ENCODE data around the gene AURKA.

The AURKA gene

GRCh38 chr20:56433221-56433879, 41.3 kb upstream of the AURKA start:
- TF ChIP-seq CTCF (IDR thresholded peaks at IDR 0.05; ENCODE audit: control insufficient read depth, insufficient read depth, low read depth, low read length, missing control alignments): no peak
- no peak for DNase-seq (ENCODE audit: low read depth)
- no peak overlapping the region for H3K4me3 ChIP-seq (ENCODE audit: control insufficient read depth, low read depth, low read length)

DNA sequence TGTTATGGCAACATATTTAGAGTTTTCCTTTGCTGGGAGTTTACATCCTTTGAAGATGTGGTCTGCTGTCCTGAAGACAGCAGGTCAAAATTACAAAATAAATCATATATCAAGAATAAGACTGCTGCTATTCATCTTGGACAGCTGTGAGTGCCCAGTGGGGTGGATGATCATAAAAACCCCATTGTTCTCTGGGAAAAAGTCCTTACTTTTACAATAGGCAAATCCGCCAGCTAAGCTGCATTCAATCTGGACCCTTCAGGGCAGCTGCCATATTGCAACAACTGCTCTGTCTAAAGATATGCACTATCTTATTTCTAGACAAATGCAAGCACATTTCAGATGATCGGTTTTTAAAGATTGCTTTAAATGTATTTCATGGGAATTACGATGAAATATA, 39.5 kb upstream of the AURKA start:
- H3K4me3 ChIP-seq (ENCODE audit: control insufficient read depth, low read depth, low read length): no peak overlapping the region
- DNase-seq (ENCODE audit: low read depth): no peak
- TF ChIP-seq CTCF (IDR thresholded peaks at IDR 0.05; ENCODE audit: control insufficient read depth, insufficient read depth, low read depth, low read length, missing control alignments): no peak

DNA sequence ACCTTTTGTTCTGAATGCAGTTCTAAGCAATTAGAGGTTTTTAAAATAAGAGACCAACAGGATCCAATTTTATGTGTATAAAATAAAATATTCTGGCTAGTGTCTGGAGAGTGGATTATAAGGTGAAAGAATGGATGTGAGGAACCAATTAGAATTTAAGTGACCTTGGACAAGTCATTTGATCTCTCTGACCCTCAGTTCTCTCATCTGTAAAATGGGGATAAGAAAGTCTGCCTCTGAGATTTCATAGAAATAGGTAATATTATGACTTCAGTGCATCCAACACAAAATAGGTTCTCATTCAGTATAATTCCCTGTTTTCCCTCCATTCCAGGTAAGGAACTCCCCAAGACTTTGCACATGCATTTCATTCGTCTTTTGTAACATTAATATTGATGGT, 38.9 kb upstream of the AURKA start:
- H3K4me3 ChIP-seq (ENCODE audit: control insufficient read depth, low read depth, low read length): no peak overlapping the region
- DNase-seq (ENCODE audit: low read depth): no peak
- no peak for TF ChIP-seq CTCF (IDR thresholded peaks at IDR 0.05; ENCODE audit: control insufficient read depth, insufficient read depth, low read depth, low read length, missing control alignments)

GRCh38 chr20:56430461-56430860, 38.4 kb upstream of the AURKA start:
- no peak for TF ChIP-seq CTCF (IDR thresholded peaks at IDR 0.05; ENCODE audit: control insufficient read depth, insufficient read depth, low read depth, low read length, missing control alignments)
- no peak for DNase-seq (ENCODE audit: low read depth)
- H3K4me3 ChIP-seq (ENCODE audit: control insufficient read depth, low read depth, low read length): no peak overlapping the region

DNA sequence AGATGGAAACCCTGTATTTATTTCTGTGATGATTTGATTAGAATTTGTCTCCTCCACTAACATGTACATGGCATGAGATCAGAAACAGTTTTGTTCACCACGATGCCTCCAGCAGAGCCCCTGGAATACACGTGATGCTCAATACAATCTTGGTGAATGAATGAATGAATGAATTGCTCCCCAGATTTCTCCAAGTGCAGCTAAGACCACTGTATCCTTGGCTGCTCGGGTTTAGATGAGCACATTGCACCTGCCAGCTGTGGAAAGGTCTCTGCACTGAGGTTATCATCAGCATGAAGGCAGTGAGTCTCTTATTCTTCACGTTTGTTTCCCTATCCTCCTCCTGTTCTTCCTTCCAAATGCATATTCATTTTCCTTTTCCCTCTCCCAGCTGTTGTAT, 37.9 kb upstream of the AURKA start:
- no peak for TF ChIP-seq CTCF (IDR thresholded peaks at IDR 0.05; ENCODE audit: control insufficient read depth, insufficient read depth, low read depth, low read length, missing control alignments)
- DNase-seq (ENCODE audit: low read depth): no peak
- H3K4me3 ChIP-seq (ENCODE audit: control insufficient read depth, low read depth, low read length): no peak overlapping the region

DNA sequence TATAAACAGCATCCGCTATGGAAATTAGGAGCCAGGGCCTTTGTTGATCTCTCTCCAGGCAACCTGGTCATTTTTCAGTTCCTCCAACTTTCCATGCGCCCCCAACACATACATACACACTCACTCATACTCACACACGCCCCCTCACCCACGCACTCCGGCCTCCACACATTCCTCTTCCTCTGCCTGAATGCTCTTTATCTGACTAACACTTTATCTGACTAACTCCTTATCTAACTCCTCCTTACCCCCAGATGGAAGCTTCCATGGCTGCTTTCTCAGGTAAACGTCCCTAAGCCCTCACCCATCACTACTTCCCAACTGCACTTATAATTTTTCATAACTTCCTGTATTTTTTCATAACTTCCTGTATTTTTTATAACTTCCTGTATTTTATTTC, 37.5 kb upstream of the AURKA start:
- peak; percentile 52 for DNase-seq (ENCODE audit: low read depth)
- no peak for TF ChIP-seq CTCF (IDR thresholded peaks at IDR 0.05; ENCODE audit: control insufficient read depth, insufficient read depth, low read depth, low read length, missing control alignments)
- H3K4me3 ChIP-seq (ENCODE audit: control insufficient read depth, low read depth, low read length): no peak overlapping the region

DNA sequence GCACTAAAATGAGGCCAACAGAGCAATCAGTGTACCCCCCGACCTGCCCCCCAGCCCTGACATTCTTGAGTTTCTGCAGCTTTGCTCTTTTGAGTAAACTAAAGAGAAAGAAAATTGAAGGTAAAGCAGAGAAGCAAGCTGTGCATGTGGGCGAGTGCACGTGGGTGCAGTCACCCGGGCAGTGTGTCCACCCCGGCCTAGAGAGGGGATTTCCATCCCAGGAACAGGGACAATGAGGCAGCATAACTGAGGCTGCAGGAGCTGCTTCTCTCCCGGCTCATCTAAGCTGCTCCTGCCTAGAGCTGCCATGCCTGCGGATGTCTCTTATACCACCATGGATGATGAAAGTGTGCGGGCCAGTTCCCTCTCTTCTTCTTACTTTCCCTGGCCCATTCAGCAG, 36.9 kb upstream of the AURKA start:
- DNase-seq (ENCODE audit: low read depth): no peak
- TF ChIP-seq CTCF (IDR thresholded peaks at IDR 0.05; ENCODE audit: control insufficient read depth, insufficient read depth, low read depth, low read length, missing control alignments): no peak
- H3K4me3 ChIP-seq (ENCODE audit: control insufficient read depth, low read depth, low read length): no peak overlapping the region

Data from AG09309 (cell line).